Adipocyte (in vitro differentiated cells): Measurements from ENCODE around the gene COL23A1.

Source experiments
- DNase-seq: peaks from one replicate; pipeline ENCODE4 v3.0.0-alpha.2; 2015; ENCODE audit warnings: low read depth
- H3K27me3 ChIP-seq: replicated peaks from 2 replicates; pipeline ENCODE4 v1.7.0; 2013; ENCODE audit warnings: mild to moderate bottlenecking, low read length, moderate library complexity; ENCODE audit not compliant: control insufficient read depth, insufficient read depth
- H3K36me3 ChIP-seq: 2 replicates; pipeline ENCODE4 v1.7.0; 2013; ENCODE audit warnings: low read length, mild to moderate bottlenecking, moderate library complexity; ENCODE audit not compliant: control insufficient read depth, insufficient read depth, severe bottlenecking
- H3K4me1 ChIP-seq: 2 replicates; pipeline ENCODE4 v1.7.0; 2013; ENCODE audit warnings: mild to moderate bottlenecking, low read length, moderate library complexity; ENCODE audit not compliant: control insufficient read depth, insufficient read depth
- H3K4me3 ChIP-seq: 2 replicates; pipeline ENCODE4 v1.7.0; 2013; ENCODE audit warnings: mild to moderate bottlenecking, low read length, moderate library complexity
- H3K9ac ChIP-seq: 2 replicates; pipeline ENCODE4 v1.7.0; 2013; ENCODE audit warnings: mild to moderate bottlenecking, low read length, moderate library complexity
- H3K9me3 ChIP-seq: 2 replicates; pipeline ENCODE4 v1.7.0; 2013; ENCODE audit warnings: mild to moderate bottlenecking, low read length, moderate library complexity; ENCODE audit not compliant: control insufficient read depth

COL23A1 gene

GRCh38 chr5:178271726-178272479 is 318.3 kb downstream of the COL23A1 start:
- Histone ChIP-seq H3K9ac (no peak overlapping the region), H3K9me3 (peaks cover 11% of the 10 kb centered on the region), H3K27me3 (peaks cover 48% of the 10 kb centered on the region), H3K4me1 (no peaks in the 10 kb centered on the region), H3K4me3 (no peak overlapping the region), H3K36me3 (no peaks in the 10 kb centered on the region)
- DNase-seq = no peak

DNA sequence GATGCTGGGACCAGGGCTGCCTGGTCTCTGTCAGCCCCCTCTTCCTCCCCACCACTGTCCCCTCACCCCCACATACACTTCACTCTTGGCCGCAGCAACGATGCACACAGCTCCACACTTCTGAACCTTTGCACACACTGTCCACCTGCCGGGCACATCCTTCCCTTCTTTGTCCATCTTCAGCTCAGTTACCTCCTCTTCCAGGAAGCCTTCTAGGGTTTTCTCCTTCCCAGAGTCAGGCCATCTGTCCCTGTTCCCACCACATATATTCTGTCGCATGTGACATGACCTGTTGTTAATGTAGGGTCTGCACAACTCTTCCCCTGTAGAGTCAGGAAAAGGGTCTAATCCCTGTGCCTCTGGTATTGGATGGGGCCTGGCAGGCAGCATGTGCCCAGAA is 319.0 kb downstream of the COL23A1 start:
- Histone ChIP-seq H3K36me3 (no peaks in the 10 kb centered on the region), H3K9me3 (peaks cover 10% of the 10 kb centered on the region), H3K9ac (no peak overlapping the region)

DNA sequence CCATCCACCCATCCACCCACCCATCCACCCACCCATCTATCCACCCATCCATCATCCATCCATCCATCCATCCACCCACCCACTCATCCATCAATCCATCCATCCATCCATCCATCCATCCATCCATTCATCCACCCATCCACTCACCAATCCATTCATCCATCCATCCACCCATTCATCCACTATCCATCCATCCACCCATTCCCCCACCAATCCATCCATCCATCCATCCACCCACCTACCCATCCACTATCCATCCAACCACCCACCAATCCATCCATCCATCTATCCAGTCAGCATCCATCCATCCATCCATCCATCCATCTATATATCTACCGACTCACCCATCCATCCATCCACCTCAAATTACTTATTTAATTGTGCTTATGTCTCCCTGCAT is 320.7 kb downstream of the COL23A1 start:
- no peak overlapping the region for H3K9ac ChIP-seq
- H3K4me3 ChIP-seq = no peak overlapping the region
- no peak for DNase-seq
- H3K4me1 ChIP-seq = no peaks in the 10 kb centered on the region
- no peaks in the 10 kb centered on the region for H3K36me3 ChIP-seq
- H3K9me3 ChIP-seq = no peaks in the 10 kb centered on the region
- H3K27me3 ChIP-seq = peaks cover 36% of the 10 kb centered on the region

More for the DNA sequence above, 319.0 kb downstream of the COL23A1 start:
- Histone ChIP-seq H3K4me1 (no peaks in the 10 kb centered on the region), H3K4me3 (no peak overlapping the region), H3K27me3 (peaks cover 50% of the 10 kb centered on the region)
- no peak for DNase-seq

GRCh38 chr5:178267876-178268275 is 322.3 kb downstream of the COL23A1 start:
- Histone ChIP-seq H3K27me3 (peaks cover 28% of the 10 kb centered on the region), H3K9me3 (no peaks in the 10 kb centered on the region), H3K4me1 (no peaks in the 10 kb centered on the region)

GRCh38 chr5:178267245-178267644 is 322.9 kb downstream of the COL23A1 start:
- DNase-seq = no peak
- H3K9ac ChIP-seq = no peak overlapping the region
- H3K4me3 ChIP-seq = no peak overlapping the region
- no peaks in the 10 kb centered on the region for H3K9me3 ChIP-seq
- H3K36me3 ChIP-seq = no peaks in the 10 kb centered on the region
- peaks cover 28% of the 10 kb centered on the region for H3K27me3 ChIP-seq
- no peaks in the 10 kb centered on the region for H3K4me1 ChIP-seq

More at GRCh38 chr5:178267876-178268275, 322.3 kb downstream of the COL23A1 start:
- no peak for DNase-seq
- Histone ChIP-seq H3K36me3 (no peaks in the 10 kb centered on the region), H3K9ac (no peak overlapping the region), H3K4me3 (no peak overlapping the region)

DNA sequence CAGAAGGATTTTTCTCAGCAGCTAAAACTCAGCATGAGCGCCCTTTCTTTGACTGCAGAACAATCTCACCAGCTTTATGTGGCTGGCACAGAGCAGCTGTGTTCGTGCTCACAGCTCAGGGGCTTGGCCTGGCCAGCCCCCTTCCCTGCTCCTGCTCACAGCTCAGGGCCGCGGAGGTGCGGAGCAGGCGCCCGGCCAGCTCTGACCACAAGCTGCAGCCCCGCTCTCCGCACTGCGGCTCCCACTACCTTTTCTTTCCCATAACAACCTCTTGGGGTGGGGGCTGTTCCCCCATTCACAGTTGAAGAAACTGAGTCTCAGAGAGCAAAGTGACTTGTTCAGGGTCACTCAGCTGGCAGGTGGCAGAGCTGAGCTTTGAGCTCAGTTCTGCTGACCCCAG is 323.6 kb downstream of the COL23A1 start:
- Histone ChIP-seq H3K27me3 (peaks cover 28% of the 10 kb centered on the region), H3K4me3 (no peak overlapping the region), H3K9me3 (no peaks in the 10 kb centered on the region), H3K4me1 (no peaks in the 10 kb centered on the region), H3K36me3 (no peaks in the 10 kb centered on the region), H3K9ac (no peak overlapping the region)
- DNase-seq = no peak

- Histone ChIP-seq H3K9ac (no peak overlapping the region), H3K36me3 (no peaks in the 10 kb centered on the region), H3K4me1 (no peaks in the 10 kb centered on the region), H3K9me3 (no peaks in the 10 kb centered on the region), H3K27me3 (peaks cover 27% of the 10 kb centered on the region), H3K4me3 (no peak overlapping the region)
- DNase-seq = no peak
Observed at GRCh38 chr5:178265746-178266145, 324.4 kb downstream of the COL23A1 start.

- Histone ChIP-seq H3K27me3 (peaks cover 15% of the 10 kb centered on the region), H3K36me3 (no peaks in the 10 kb centered on the region), H3K9me3 (no peaks in the 10 kb centered on the region), H3K4me3 (no peak overlapping the region), H3K4me1 (no peaks in the 10 kb centered on the region), H3K9ac (no peak overlapping the region)
- DNase-seq = no peak
Observed at GRCh38 chr5:178264044-178264443, 326.1 kb downstream of the COL23A1 start.

DNA sequence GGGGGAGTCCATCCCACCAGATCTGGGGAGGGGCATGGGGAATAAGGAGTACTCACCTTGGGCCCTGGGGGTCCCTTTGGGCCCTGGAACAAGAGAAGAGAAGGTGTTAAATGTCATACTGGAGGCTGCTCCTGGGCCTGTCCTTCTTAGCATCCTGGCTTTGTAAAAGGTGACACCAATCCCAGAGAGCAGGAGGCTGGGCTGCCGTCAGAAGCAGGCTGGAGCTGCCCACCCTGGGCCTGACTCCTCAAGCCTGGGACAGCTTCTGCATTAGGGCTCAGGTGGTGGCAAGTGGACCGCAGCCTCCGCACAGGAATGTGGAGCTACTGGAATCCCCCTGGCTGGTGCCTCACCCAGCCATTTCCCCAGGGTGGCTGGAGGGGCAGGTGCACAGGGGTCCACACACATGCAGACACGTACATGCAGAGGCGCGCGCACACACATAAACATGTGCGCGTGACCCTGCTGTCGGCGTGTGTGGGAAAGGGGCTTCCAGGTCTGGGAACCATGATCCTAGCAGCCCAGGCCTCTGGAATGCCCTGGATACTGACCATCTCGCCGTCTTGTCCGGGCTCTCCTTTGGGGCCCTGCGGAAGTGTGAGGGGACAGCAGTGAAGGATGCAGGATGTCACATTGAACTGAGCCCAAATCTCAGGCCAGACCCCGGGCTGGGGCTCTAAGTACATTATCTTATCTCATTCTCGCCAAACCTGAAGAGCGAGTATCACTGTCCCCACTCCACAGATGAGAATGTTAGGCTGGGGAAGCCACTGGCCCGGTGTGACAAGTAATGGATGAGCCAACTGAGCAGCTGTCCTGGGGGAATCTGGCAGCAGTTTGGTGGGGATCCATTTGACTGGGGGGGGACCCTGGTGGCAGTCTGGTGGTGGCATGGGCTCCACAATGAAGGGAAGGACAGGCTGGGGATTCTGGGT is 328.3 kb downstream of the COL23A1 start:
- Histone ChIP-seq H3K4me3 (no peak overlapping the region), H3K4me1 (no peaks in the 10 kb centered on the region), H3K9ac (no peak overlapping the region), H3K9me3 (no peaks in the 10 kb centered on the region), H3K27me3 (peaks cover 8% of the 10 kb centered on the region), H3K36me3 (no peaks in the 10 kb centered on the region)
- no peak for DNase-seq

DNA sequence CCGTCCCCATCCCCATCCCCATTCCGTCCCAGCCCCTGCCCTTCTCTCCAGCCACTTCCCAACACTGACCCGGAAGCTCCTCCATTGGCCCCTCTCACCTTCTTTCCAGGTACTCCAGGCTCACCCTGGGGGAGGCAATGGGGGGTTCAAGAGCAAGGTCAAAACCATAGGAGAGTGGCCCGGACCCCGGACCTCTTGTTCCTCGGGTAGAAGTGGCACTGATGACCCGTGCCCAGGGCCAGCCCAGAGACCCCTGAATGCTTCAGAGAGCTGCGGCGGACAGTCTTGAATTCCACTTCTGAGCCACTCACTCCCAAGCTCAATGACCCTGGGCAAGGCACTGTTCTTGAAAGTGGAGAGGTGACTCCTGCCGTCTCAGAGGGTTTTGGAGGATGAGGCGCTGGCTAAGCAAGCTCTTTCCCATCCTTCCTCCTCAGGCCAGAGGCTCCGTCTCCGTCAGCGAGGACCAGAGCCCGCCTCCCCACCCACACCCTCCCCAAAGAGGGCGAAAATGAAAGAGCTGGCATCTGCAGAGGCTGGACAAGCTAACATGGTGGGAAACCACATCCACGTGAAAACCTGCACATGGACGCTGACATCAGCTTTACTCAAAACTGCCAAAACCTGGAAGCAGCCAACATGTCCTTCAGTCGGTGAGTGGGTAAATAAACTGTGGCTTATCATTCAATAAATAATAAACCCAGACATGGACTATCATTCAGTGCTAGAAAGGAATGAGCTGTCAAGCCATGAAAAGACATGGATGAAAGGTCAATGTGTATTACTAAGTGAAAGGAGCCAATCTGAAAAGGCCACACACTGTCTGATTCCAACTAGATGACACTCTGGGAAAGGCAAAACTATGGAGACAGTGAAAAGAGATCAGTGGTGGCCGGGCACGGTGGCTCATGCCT is 330.3 kb downstream of the COL23A1 start:
- Histone ChIP-seq H3K4me1 (no peaks in the 10 kb centered on the region), H3K9ac (no peak overlapping the region), H3K27me3 (peaks cover 3% of the 10 kb centered on the region), H3K9me3 (no peaks in the 10 kb centered on the region), H3K36me3 (no peaks in the 10 kb centered on the region), H3K4me3 (no peak overlapping the region)
- no peak for DNase-seq
